Bronchial smooth muscle cell (primary cell): Measurements from ENCODE around the gene PCF11. TPM values are rescaled to one million over a fixed set of nuclear protein-coding genes. Genes with fewer than 3 reads are reported as not detected.

Source experiments
- total RNA-seq: library from RNA; depleted of rRNA; stranded (reverse); fragments of >200 nt; gene quantifications from 2 replicates; pipeline ENCODE4 v1.2.1, GENCODE V29; 2014

PCF11 gene, protein sequence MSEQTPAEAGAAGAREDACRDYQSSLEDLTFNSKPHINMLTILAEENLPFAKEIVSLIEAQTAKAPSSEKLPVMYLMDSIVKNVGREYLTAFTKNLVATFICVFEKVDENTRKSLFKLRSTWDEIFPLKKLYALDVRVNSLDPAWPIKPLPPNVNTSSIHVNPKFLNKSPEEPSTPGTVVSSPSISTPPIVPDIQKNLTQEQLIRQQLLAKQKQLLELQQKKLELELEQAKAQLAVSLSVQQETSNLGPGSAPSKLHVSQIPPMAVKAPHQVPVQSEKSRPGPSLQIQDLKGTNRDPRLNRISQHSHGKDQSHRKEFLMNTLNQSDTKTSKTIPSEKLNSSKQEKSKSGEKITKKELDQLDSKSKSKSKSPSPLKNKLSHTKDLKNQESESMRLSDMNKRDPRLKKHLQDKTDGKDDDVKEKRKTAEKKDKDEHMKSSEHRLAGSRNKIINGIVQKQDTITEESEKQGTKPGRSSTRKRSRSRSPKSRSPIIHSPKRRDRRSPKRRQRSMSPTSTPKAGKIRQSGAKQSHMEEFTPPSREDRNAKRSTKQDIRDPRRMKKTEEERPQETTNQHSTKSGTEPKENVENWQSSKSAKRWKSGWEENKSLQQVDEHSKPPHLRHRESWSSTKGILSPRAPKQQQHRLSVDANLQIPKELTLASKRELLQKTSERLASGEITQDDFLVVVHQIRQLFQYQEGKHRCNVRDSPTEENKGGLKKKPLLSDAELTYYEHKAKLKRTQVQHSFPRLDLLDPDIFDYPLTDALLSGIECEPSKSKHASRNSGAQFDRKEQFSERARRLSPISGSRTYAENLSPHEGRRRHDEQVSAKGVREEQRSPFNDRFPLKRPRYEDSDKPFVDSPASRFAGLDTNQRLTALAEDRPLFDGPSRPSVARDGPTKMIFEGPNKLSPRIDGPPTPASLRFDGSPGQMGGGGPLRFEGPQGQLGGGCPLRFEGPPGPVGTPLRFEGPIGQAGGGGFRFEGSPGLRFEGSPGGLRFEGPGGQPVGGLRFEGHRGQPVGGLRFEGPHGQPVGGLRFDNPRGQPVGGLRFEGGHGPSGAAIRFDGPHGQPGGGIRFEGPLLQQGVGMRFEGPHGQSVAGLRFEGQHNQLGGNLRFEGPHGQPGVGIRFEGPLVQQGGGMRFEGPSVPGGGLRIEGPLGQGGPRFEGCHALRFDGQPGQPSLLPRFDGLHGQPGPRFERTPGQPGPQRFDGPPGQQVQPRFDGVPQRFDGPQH (N-terminal part only)
- total RNA-seq, result 30.4 and 30.7 TPM in 2 replicates

DNA sequence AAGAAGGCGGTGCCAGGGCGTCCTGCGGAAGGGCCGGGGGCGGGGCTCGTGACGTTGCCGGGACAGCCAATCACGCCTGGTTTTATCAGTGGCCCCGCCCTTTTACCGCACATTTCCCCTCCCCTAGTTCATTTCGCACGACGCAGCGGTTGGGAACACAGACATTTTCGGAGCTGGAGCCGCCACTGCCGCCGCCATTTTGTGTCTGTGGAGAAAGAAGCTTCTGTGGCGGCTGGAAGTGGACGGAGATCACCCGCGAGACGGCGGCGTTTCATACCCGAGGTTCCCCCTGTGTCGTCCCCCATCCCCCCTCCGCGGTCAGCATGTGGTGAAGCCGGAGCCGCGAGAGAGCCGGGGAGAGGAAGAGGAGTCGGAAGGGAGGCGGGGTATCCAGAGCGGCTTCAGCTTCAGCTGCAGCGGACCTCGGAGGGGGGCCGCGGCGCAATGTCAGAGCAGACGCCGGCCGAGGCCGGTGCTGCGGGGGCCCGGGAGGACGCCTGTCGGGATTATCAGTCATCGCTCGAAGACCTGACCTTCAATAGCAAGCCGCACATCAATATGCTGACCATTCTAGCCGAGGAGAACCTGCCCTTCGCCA is at the start of gene PCF11:
Gene PCF11 (plus strand): TSS at position 136 of the 598 bp plus-strand sequence. CDS start 309 bp downstream, at position 445.

DNA sequence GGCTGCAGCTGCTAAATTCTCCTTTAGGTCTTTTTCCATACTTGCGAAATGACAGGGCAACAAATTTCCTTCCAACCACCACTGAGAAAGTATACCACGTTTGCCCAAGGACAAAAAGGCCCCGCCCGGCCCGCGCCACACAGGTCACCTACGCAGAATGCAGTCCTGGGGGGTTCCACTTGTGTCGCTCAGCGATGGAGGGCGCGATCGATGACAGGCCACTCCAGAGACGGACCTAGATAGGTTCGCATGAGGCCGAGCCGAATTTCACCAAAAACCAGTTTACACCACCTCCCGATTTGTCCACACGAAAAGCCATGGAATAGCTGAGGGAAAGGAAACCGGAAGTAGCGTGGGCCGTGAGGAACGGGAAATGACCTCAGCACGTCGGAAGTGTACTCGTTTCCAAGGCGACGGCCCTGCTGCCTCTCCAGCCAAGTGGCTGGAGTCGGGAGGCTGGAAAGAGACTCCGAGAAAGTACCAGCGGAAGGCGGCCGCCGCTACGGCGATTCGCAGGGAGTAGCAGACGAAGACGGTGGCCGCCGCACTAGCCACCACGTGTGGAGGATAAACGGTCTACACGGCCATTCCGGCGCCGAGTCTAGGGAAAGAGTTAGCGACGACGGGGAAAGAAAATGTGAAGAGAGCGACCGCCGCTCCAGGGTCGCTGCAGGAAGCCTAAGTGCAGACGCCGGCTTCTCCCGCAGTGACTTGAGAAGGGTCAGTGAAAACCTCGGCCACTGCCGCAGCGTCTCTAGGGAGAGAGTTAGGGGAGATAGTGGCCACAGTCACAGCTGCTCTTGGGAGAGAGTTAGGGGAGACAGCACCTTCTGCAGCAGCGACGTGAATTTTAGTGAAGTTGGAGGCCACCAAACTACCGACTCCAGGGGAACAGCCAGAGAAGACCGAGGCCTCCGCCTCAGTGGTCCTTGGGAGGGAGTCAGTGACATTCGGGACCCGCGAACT is 36.7 kb downstream of the PCF11 start, which contains the start of gene ANKRD42:
Gene ANKRD42 (plus strand): TSS at position 398 of the 966 bp plus-strand sequence. CDS start 959 bp downstream, outside the sequence.

Other genes starting within 250 kb of the PCF11 start
- 15.7 and 19.1 TPM in 2 replicates for gene RAB30, start 85.2 kb upstream of the PCF11 start, total RNA-seq
- 12.1 and 12.7 TPM in 2 replicates for gene ANKRD42, start 36.6 kb downstream of the PCF11 start, total RNA-seq
- gene CCDC90B, start 129.2 kb downstream of the PCF11 start, total RNA-seq, result 66.4 and 78.9 TPM in 2 replicates